ENCODE results near the gene KCNB1.
"Not testable (repeated sequence)": the region's sequence is repeated elsewhere in the genome, so short reads cannot be mapped to it uniquely, and the experiment has no call there.

The KCNB1 gene

GRCh38 chr20:49432550-49432949 is 49.9 kb downstream of the KCNB1 start:
- DNase-seq = peak in 1 of 5 experiments; percentile 2

DNA sequence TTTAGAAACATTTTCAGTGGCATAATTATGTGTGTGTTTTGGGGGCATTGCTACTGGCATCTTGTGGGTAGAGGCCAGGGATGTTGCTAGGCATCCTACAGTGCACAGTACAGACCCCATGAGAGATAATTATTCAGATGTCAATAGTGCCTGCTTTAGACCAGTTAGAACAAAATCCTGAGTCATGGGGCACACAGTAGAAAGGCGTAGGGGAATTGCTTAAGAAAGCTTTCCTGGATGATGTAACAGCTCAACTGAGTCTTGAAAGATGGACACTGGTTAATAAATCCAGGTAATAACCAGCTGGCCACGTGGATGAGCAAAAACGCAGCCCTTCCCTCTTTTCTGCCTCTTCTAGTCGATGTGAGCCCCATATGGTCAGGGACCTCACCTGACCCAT is 51.1 kb downstream of the KCNB1 start:
- no peak for DNase-seq

- no peak for DNase-seq
Observed at GRCh38 chr20:49430320-49430719, 52.1 kb downstream of the KCNB1 start.

- no peak for DNase-seq
Observed at GRCh38 chr20:49427751-49428518, 54.5 kb downstream of the KCNB1 start.

DNA sequence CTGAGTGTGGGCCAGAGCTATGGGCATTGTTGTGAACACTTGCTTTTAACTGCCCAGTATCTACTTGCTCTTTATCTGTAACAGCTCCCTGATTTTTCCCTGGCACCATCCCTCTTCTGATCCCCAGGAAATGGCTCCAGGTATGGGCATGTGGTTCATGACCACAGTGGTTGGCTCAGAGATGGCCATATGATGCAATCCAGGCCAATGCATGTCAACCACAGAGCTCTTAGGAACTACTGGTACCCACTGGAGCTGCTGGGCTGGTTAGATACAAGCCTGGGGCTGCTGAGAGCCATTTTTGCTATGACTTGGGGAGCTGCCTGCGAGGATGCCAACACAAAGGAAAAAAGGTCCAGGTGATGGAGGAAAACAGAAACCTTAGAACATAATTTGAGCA is 55.6 kb downstream of the KCNB1 start:
- no peak for DNase-seq

DNA sequence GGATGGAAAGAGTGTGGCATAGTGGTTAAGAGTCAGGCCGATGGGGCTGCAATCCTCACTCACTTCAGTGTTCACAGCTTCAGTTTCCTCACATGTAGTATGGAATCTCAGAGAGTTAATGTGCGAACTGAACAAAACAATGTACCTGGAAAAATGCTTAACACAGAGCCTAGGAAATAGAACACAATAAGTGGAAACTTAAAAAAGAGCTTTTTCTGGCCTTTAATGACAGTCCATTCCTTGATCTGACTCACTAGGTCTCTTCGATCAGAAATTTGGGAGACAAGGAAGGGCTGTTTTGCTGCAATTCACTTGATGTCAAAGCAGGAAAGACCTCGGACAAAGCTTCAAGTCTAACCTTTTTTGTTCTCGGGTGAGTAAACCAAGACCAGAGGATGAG is 56.1 kb downstream of the KCNB1 start:
- DNase-seq = no peak

GRCh38 chr20:49424536-49424935 is 57.9 kb downstream of the KCNB1 start:
- no peak for DNase-seq

GRCh38 chr20:49422161-49422560 is 60.3 kb downstream of the KCNB1 start:
- no peak for DNase-seq

DNA sequence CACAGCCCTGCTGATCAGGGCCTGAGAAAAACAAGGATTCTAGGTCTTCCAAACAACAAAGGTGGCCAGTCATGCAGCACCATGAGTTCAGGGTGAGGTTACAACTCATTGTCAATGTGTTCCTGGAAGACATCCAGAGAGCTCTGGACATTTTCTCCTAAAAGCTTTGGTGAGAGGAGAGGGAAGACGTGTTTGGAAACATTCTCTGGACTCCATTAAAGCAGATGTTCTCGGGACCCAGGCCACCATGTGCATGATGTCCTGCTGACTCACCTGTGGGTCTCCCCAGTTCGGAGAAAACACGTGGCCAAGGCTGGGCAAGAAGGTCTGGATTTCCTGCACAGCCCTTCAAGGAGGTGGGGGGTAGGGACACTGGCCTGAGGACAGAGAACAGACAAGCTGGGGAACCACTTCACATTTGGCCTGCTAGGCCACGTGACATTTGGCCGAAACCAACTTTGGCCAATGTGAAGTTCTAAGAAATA is 61.6 kb downstream of the KCNB1 start:
- DNase-seq = no peak

GRCh38 chr20:49420292-49420691 is 62.2 kb downstream of the KCNB1 start:
- no peak for DNase-seq

- DNase-seq = no peak
Observed at GRCh38 chr20:49419785-49420184, 62.7 kb downstream of the KCNB1 start.

GRCh38 chr20:49418809-49419208 is 63.7 kb downstream of the KCNB1 start:
- no peak for DNase-seq

DNA sequence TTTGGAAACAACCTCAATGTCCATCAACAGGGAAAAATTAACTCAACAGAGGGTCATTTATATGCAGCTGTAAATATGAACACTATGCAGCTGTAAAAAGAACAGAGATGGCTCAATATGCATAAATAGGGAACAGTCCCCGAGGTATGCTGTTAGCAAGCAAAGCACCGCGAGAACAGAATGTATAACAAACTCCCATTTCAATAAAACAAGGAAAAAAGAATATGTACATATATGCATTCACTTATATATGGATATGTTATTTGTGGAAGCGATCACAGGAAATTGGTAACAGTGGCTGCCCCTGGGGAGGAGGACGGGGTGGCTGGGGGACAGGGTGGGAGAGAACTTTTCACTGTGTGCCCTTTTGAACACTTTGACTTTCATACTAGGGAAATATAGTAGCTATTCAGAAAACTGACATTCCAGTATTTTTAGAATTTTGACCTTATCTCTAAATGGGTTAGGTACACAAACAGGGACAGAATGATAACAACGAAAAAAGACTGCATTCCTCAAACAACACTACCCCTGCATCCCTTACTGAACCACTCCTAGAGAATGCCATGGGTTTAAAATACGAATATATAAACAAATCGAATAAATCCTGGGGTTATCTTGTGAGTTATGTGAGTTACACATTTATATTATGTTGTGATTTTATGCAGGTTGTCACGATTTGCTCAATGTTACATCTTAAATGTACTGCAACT is 64.5 kb downstream of the KCNB1 start:
- DNase-seq = no peak

DNA sequence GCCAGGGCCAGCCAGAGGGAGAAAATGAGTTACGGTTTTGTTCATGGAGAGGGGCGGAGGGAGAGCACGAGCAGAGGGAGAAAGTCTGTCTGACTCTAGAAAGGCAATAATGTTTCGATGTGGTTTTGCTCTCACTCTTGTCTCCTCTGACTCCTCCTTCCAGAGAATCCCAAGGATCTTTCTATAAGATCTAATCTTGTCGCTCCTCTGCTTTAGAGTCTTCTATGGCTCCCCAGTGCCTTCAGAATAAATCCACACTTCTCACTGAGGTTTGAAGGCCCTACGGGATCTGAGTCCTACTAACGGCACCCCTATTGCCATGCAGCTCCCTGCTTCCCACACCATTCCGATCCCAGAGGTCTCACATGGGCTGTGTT is 66.8 kb downstream of the KCNB1 start:
- DNase-seq = no peak

GRCh38 chr20:49415005-49415667 is 67.3 kb downstream of the KCNB1 start:
- DNase-seq = no peak

DNA sequence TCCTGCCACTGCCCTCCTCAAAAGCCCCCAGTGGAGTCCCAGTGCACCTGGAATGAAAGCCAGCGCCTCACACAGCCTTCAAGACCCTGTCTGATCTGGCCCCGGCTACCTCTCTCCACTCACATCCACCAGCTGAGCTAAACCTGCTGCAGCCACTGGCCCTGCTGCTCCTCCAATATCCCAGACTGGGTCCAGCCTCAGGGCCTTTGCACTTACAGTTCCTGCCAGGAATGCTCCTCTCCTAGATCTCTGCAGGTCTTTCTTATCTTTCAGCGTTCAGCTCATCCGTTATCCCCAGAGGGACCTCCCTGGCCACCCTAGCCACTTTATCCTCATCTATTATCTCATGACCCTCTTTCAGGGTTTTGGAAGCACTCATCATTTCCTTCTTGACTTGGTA is 68.8 kb downstream of the KCNB1 start:
- no peak for DNase-seq

DNA sequence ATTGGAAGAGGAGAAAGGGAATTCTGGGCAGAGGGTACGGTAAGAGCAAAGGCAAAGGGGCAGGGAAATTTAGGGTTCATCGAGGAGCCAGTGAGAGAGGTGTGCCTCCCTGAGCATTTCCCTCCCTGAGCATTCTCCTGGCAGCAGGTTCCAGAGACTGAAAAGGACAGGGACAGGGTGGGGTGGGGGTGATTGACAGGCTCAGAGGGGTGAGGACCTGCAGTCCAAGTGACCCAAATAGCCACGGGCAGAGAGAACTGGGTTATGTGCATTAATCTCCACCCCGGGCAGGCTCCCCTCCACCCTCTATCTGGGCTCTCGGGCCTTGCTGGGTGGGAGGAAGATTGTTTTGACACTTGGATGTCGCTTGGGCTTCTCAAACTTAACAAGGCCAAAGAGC is 69.5 kb downstream of the KCNB1 start:
- DNase-seq = no peak

GRCh38 chr20:49412254-49412653 is 70.2 kb downstream of the KCNB1 start:
- DNase-seq = no peak

DNA sequence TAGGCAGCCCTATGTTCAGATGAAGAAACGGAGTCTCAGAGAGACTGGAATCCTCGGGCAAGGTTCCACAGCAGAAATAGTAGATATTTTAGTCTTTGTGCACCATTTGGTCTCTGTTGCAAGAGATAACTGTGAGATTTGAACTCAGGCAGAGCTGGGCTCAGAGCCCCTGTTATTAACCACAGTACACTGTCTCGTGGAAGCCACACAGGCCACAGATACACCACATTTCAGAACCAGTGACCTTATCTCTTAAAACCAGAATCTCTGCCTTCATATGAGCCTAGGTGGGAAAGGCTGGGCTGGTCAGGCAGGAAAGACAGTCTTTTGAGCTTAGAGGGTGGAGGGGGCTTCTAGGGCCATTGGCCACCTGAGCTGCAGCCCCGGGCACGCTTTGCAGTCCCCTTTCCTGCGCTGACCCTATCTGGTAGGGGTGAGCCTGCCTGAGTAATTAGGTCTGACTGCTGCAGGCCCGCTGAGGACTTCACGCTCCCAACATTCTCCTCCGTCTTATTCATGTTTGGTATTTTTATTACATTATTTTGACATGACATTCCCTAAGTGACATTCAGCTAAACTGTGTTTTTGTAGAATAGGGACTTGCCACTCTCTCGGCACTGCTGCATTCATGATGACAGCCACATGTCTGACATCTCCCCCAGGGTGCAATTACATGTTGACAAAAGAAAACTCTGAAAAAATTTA is 71.1 kb downstream of the KCNB1 start:
- peak in 1 of 5 experiments; percentile 5 for DNase-seq

GRCh38 chr20:49409975-49410621 is 72.4 kb downstream of the KCNB1 start:
- not testable (repeated sequence) for DNase-seq

GRCh38 chr20:49409302-49409974 is 73.0 kb downstream of the KCNB1 start:
- DNase-seq = no peak

Data from T-helper 2 cell (primary cell).